Activated naive CD4-positive, alpha-beta T cell treated with anti-CD3 and anti-CD28 coated beads, Interleukin-2, amount 10 ng/mL, durations not matched to agents 5 hours and 36 hours (primary cell): Measurements from ENCODE around the gene OARD1. TPM values are rescaled to one million over a fixed set of nuclear protein-coding genes. Genes with fewer than 3 reads are reported as not detected.

Experiments used
- total RNA-seq, 2 experiments: library from RNA; stranded (reverse); gene quantifications; one replicate each; pipeline ENCODE4 v1.2.3, GENCODE V29; 2021

OARD1 gene, protein sequence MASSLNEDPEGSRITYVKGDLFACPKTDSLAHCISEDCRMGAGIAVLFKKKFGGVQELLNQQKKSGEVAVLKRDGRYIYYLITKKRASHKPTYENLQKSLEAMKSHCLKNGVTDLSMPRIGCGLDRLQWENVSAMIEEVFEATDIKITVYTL
- 10 to 100 TPM; 30.1 to 31.7 TPM for total RNA-seq

DNA sequence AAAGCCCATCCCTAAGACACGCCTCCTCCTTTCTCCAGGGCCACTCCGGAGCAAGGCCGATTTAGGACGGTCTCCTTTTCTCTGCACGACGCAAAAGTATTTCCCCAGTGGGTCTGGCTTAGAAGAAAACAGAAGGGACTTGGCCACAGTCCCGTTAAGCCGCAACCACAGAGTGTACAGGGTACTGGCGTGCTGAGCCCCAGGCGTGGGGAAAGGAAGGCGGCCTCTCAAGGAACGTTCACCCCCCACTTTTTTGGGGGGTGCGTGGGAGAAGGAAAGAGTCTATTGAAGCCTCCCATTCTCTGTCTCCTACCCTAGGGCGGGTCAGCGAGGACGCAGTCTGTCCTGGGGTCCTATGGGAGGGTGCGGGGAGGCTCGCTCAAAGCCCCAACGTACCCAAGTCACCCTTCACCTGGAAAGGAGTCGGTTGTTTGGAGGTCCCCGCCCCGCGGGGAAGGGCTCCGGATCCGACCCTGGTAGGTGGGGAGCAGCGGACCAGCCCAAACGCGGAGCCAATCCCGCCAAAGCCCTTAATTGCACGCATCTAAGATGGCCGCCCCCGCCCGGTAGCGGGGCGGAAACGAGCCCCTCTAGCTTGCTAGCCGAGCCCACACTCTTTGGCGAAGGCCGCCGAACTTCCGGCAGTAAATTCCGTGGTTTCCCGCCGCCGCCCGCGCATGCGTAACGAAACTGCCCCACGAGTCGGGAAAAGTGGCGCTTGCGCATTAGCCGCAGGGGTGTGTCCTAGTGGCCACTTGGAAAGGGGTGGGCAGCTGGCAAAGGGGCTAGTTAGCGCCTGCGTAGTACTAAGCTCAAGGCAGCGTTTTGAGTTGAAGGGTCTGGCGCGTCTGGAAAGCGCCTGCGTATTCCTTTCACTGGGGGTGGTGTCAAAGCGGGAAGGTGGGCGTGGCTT lies at the start of gene OARD1:
Gene OARD1 (minus strand): TSS at position 434 of the 913 bp plus-strand sequence. CDS start 722 bp downstream, outside the sequence.

DNA sequence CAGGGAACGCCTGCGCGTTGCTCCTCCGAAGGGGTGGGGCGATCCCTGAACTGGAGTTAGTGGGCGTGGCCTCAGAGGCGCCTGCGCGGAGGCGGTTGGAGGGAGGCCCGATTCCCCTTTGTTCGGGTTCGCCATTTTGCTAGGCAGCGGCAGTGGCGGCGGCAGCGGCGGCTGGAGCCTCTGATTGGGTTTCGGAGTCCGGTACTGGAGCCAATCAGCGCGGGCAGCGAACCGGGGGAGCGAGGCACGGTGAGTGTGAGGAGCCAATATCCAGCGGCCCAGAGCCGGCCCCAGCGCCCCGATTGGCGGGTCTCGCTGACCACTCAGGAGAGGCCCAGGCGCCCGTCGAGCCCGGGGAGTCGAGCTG lies 663 bp upstream of the OARD1 start, which contains the start of gene NFYA:
Gene NFYA (plus strand): TSS at position 139 of the 367 bp plus-strand sequence. CDS start 6,116 bp downstream, outside the sequence.

DNA sequence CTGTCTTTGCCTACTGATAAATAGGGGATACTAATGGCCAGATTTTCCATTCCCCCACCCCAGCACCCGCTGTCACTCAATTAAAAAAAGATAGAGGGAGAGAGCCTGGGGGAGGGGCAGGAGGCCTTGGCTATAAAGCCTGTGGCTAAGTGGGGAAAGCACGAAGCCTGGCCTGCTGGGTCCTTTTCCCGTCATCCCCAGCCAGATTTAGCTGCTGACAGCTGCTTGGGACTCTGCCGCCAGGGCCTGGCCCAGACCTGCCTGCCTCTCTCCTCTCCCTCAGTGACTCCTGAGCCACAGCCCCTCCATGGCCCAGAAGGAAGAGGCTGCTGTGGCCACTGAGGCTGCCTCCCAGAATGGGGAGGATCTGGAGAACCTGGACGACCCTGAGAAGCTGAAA lies 19.1 kb downstream of the OARD1 start, which contains the start of gene APOBEC2:
Gene APOBEC2 (plus strand): TSS at position 162 of the 400 bp plus-strand sequence. CDS start 146 bp downstream, at position 308.

DNA sequence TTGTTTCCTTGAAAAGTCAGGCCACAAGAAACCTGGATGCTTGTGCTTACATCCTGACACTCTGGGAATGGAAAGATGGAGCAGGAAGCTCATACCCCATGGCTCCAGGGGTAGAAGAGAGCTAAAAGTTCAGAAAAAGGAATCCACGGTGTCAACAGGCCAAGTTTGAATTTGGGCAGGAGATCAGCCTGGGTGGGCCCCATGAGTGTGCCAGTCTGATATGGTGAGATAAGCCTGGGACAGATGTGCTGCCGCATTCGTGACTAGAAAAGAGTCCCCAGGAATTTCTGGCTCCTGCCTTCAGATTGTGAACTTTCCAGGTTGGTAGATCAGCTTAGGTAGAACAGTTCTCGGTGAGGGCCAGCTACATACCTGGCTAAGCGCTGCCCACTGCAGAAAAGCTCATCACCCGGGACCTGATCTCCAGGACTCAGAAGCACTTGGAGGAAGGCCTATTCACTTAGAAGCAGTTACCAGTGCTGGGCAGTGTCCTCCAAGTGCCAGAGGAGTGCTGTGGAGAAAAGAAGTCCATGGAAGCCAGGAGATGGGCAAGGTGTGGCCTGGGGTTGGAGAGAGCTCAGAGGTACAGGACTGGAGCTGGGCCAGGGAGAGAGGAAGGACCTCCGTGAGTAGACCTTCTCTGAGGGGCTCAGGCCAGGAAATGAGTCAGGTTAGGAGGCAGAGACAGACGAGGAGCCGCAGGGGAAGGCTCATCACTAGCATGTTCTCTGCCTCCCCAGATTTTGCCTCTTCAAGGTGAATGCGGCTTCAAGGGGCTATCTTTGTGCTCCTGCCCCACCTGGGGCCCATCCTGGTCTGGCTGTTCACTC lies 29.7 kb downstream of the OARD1 start, which contains the start of gene TSPO2:
Gene TSPO2 (plus strand): TSS at position 242 of the 830 bp plus-strand sequence. CDS start 519 bp downstream, at position 761.

DNA sequence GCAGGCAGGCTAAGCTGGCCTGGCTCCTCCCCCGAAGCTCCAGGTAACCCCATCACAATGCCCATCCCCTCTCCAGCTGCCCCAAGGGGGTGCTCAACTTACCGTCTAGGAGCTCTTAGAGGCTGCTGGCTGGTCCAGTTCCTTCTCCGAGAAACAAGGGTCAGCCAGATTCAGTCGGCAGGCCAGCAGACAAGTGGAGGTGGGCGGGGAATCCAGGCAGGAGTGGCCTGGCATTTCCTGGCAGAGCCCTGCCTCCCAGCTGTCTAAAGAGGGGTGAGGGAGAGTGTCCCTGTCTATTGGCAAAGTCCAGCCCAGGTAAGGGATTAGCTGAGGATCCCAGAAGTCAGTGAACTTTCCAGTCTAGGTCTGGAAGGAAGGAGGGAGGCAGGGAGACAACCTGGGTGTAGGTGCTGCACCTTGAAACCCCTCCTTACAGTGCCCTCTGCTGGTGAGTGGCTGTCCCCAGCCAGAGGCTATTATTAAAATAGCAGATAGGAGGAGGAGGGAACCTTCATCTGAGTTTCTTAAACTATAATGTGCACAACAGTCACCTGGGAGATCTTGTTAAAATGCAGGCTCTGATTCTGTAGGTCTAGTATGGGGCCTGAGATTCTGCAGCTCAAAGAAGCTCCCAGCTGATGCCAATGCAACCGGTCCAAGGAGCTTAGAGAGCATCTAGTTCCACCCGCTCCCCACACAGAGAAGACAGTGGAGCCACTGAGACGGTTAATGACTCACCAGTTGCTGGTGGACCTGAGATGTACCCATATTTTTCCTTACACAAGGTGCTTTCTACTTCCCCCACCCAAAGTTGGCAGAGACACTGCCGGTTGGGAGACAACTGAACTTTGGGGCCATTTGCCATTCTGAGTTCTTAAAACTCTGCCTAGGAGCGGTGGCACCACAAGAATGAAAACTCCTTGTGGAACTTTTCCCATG lies 32.8 kb downstream of the OARD1 start, which contains the start of gene UNC5CL:
Gene UNC5CL (minus strand): TSS at position 162 of the 939 bp plus-strand sequence. CDS start 4,147 bp downstream, outside the sequence.

Other genes starting within 250 kb of the OARD1 start
- gene UNC5CL, start 33.1 kb downstream of the OARD1 start, total RNA-seq, result 1 to 10 TPM; 1.4 to 1.6 TPM
- not detected for gene TSPO2, start 29.9 kb downstream of the OARD1 start, total RNA-seq
- not detected for gene APOBEC2, start 19.2 kb downstream of the OARD1 start, total RNA-seq
- 10 to 100 TPM; 34.2 to 35.3 TPM for gene NFYA, start 618 bp upstream of the OARD1 start, total RNA-seq
- gene TREML1, start 82.0 kb upstream of the OARD1 start, total RNA-seq, result not detected
- gene TREM2, start 90.8 kb upstream of the OARD1 start, total RNA-seq, result not detected
- gene TREML2, start 128.8 kb upstream of the OARD1 start, total RNA-seq, result 10 to 100 TPM; 35.3 to 36.5 TPM
- not detected for gene TREML4, start 156.0 kb upstream of the OARD1 start, total RNA-seq
- gene TREM1, start 214.3 kb upstream of the OARD1 start, total RNA-seq, result under 1 TPM; 0.26 to 0.53 TPM